ENCODE measurements around the gene ANXA3. TPM values are rescaled to one million over a fixed set of nuclear protein-coding genes. Genes with fewer than 3 reads are reported as not detected.

Gene ANXA3
- polyA plus RNA-seq, 1 of the 3 experiments (the other 2 are of a cell fraction), result 13.8 TPM

DNA sequence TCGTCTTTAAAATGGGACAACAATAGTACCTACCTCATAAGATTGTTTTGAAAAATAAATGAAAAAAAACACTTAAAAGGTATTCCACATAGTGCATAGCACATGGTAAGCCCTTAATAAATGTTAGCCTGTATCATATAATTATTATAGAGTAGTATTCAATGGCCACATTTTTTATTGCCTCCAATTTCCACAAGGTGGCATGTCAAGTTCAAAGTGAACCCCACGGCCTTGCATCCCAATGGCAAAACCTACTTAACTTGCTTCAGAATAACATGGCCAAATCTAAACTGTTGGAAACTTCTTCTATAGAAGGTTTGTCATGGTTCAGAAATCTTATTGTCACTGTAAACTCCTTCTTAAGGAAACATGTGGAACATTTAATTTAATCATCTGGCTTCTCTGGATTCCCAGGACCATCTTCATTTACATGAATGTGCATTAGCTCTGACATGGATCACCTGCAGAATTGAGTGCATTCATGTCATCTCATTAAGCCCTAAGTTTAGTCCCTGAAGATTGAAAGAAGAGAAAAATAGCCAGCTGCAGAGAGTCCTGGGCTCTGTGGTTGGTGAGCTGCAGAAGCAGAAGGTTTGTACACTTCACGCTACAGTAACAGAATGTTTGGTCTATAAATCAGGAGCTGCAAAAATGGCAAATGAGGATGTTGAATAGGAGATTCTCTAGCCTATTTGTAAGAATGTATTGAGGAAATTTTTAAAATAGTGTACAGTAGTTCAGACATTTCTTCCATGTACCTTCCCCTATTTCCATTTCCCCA, 61.0 kb downstream of the ANXA3 start (continued):
- TF ChIP-seq REST (IDR thresholded peaks at IDR 0.05; ENCODE audit: low read depth, low read length), result no peak
- TF ChIP-seq ZBTB33 (IDR thresholded peaks at IDR 0.05; ENCODE audit: borderline replicate concordance, low read depth), result no peak
- TF ChIP-seq EZH2phosphoT487 (IDR thresholded peaks at IDR 0.05; ENCODE audit: borderline replicate concordance, low read depth), result no peak
- TF ChIP-seq FOSL2 (IDR thresholded peaks at IDR 0.05; ENCODE audit: borderline replicate concordance, low read depth), result no peak

- Histone ChIP-seq H3K4me2 (no peak overlapping the region), H3K27ac (ENCODE audit: low read depth in 2 of 2, low read length in 1 of 2) (no peak overlapping the region), H3K9me2 (no peaks in the 10 kb centered on the region), H3K9me3 (no peaks in the 10 kb centered on the region), H3K4me3 (ENCODE audit: low read depth in 2 of 2, low read length in 1 of 2) (no peak overlapping the region), H3K27me3 (ENCODE audit: insufficient read depth) (no peaks in the 10 kb centered on the region), H3F3A (replicated peaks; ENCODE audit: insufficient read depth) (peaks cover 5% of the 10 kb centered on the region), H3K9ac (no peak overlapping the region), H3K79me2 (ENCODE audit: insufficient read depth) (no peaks in the 10 kb centered on the region), H3K4me1 (ENCODE audit: control insufficient read depth in 1 of 2, insufficient read depth in 2 of 2, low read depth in 1 of 2, low read length in 1 of 2) (peaks cover 0 to 9% of the 10 kb centered on the region in 2 experiments; a peak in 1 of 4 replicates), H4K20me1 (ENCODE audit: insufficient read depth) (no peaks in the 10 kb centered on the region), H2AFZ (ENCODE audit: low read depth) (no peak overlapping the region), H3K36me3 (replicated peaks in 1 of 2; ENCODE audit: control insufficient read depth in 1 of 2, insufficient read depth in 2 of 2, low read length in 1 of 2) (no peaks in the 10 kb centered on the region)
- ChIA-PET POLR2A (no interaction called here), CTCF (interaction anchor here (0.6 to 7.6 kb wide), 19 partner anchors 8 to 654 kb away, joined by 3 to 80 read pairs (median 4); no protein-coding TSS in a partner anchor)
- TF ChIP-seq USF2 (IDR thresholded peaks at IDR 0.05; ENCODE audit: borderline replicate concordance, low read depth, low read length) (no peak), YY1 (IDR thresholded peaks at IDR 0.05; ENCODE audit: low read depth) (no peak), SMC3 (IDR thresholded peaks at IDR 0.05; ENCODE audit: low read depth, low read length) (no peak), PBX3 (IDR thresholded peaks at IDR 0.05) (no peak), EP300 (IDR thresholded peaks at IDR 0.05; ENCODE audit: borderline replicate concordance in 1 of 2, low read depth in 1 of 2, low read length in 1 of 2) (no peak), ZBTB33 (IDR thresholded peaks at IDR 0.05; ENCODE audit: borderline replicate concordance, low read depth) (no peak), FOXM1 (IDR thresholded peaks at IDR 0.05; ENCODE audit: low read depth) (no peak), EZH2phosphoT487 (IDR thresholded peaks at IDR 0.05; ENCODE audit: borderline replicate concordance, low read depth) (no peak), RAD21 (IDR thresholded peaks at IDR 0.05; ENCODE audit: low read length) (no peak), FOSL2 (IDR thresholded peaks at IDR 0.05; ENCODE audit: borderline replicate concordance, low read depth) (no peak)
- WGBS (ENCODE audit: low lambda C conversion rate), result 88% methylated on average over 7 of the region's 7 CpGs
- DNase-seq, result no peak
Observed at GRCh38 chr4:78613522-78614321, 62.2 kb downstream of the ANXA3 start.
